Measurements from ENCODE around the gene CTNNA3. TPM values are rescaled to one million over a fixed set of nuclear protein-coding genes. Genes with fewer than 3 reads are reported as not detected.

The CTNNA3 gene
- polyA plus RNA-seq, 1 experiment = 0.26 TPM

- no peak overlapping the region for H3K27ac ChIP-seq (ENCODE audit: low read depth, low read length)
- no peaks in the 10 kb centered on the region for H3K27me3 ChIP-seq (ENCODE audit: control insufficient read depth, insufficient read depth, low read length)
- ChIA-PET POLR2A (no interaction called here), CTCF (no interaction called here)
- no peaks in the 10 kb centered on the region for H3K9me3 ChIP-seq (ENCODE audit: control insufficient read depth, insufficient read depth, low read length)
- TF ChIP-seq, protein P1, sequence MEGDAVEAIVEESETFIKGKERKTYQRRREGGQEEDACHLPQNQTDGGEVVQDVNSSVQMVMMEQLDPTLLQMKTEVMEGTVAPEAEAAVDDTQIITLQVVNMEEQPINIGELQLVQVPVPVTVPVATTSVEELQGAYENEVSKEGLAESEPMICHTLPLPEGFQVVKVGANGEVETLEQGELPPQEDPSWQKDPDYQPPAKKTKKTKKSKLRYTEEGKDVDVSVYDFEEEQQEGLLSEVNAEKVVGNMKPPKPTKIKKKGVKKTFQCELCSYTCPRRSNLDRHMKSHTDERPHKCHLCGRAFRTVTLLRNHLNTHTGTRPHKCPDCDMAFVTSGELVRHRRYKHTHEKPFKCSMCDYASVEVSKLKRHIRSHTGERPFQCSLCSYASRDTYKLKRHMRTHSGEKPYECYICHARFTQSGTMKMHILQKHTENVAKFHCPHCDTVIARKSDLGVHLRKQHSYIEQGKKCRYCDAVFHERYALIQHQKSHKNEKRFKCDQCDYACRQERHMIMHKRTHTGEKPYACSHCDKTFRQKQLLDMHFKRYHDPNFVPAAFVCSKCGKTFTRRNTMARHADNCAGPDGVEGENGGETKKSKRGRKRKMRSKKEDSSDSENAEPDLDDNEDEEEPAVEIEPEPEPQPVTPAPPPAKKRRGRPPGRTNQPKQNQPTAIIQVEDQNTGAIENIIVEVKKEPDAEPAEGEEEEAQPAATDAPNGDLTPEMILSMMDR (IDR thresholded peaks at IDR 0.05; ENCODE audit: low read depth, low read length) = no peak
- H3K4me3 ChIP-seq (ENCODE audit: low read depth, low read length) = no peak overlapping the region
- DNase-seq (ENCODE audit: low read depth, low spot score) = no peak
These were observed 673.9 kb downstream of the CTNNA3 start for GRCh38 chr10:67022099-67022498.

DNA sequence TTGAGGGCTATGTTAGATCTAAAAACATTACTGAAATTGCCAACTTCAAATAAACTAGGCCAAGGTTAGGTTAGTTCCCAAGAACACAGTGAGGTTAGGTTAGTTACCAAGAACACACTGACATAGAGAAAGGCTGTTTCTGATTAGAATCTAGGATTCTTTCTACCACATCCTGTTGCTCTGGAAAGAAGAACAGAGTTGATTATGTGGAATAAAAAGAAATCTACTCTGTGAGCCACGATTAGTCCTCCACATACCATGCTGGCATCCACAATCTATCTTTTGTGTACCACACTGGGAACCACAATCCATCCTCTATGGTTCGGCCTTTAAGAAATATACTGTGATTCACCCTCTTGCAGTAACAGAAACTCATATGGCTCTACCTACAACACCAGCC lies 678.8 kb downstream of the CTNNA3 start:
- Histone ChIP-seq H3K27me3 (ENCODE audit: control insufficient read depth, insufficient read depth, low read length) (no peaks in the 10 kb centered on the region), H3K27ac (ENCODE audit: low read depth, low read length) (no peak overlapping the region), H3K4me3 (ENCODE audit: low read depth, low read length) (no peak overlapping the region), H3K9me3 (ENCODE audit: control insufficient read depth, insufficient read depth, low read length) (no peaks in the 10 kb centered on the region)
- ChIA-PET CTCF (no interaction called here), POLR2A (no interaction called here)
- TF ChIP-seq, protein P1 (IDR thresholded peaks at IDR 0.05; ENCODE audit: low read depth, low read length) = no peak
- DNase-seq (ENCODE audit: low read depth, low spot score) = no peak

DNA sequence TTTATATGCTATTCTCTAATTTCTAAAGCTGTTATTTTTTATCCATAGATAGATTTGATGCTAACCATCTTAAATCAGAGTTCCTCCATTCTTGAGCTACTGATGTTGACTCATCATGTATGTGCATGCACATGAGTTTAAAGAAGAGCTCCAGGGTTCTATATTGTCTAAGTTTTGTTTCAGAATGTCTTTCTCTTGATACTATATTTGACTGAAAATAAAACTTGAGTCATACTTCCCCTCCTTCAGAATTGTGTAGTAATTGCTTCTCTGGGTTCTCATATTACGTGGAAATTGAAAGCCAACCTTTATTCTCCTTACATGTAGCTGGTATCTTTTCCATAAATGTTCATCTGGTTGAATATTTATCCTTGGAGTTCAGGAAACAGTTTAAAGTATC lies 680.8 kb downstream of the CTNNA3 start:
- Histone ChIP-seq H3K27me3 (ENCODE audit: control insufficient read depth, insufficient read depth, low read length) (no peaks in the 10 kb centered on the region), H3K9me3 (ENCODE audit: control insufficient read depth, insufficient read depth, low read length) (no peaks in the 10 kb centered on the region), H3K27ac (ENCODE audit: low read depth, low read length) (no peak overlapping the region), H3K4me3 (ENCODE audit: low read depth, low read length) (no peak overlapping the region)
- TF ChIP-seq, protein P1 (IDR thresholded peaks at IDR 0.05; ENCODE audit: low read depth, low read length) = no peak
- POLR2A ChIA-PET = no interaction called here
- CTCF ChIA-PET = no interaction called here
- no peak for DNase-seq (ENCODE audit: low read depth, low spot score)

DNA sequence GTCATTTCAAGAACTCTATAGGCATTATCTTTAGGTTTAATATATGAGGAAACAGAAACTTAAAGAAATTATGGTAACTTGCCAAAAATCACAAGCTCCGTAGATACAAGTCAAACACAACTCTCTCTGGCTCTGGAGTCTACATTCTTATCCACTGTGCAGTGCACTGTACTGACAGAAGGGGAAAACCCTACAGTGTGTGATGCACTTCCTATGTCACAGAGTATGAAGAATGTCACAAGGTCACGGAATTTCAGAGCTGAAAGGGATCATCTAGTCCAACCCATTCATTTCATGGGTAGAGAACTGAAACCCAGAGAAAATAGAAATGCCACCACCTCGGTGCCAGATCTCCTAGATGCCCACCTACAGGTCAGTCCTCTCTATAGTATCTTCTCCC lies 684.0 kb downstream of the CTNNA3 start:
- H3K4me3 ChIP-seq (ENCODE audit: low read depth, low read length) = no peak overlapping the region
- TF ChIP-seq, protein P1 (IDR thresholded peaks at IDR 0.05; ENCODE audit: low read depth, low read length) = no peak
- POLR2A ChIA-PET = no interaction called here
- H3K27ac ChIP-seq (ENCODE audit: low read depth, low read length) = no peak overlapping the region
- no peaks in the 10 kb centered on the region for H3K27me3 ChIP-seq (ENCODE audit: control insufficient read depth, insufficient read depth, low read length)
- no peaks in the 10 kb centered on the region for H3K9me3 ChIP-seq (ENCODE audit: control insufficient read depth, insufficient read depth, low read length)
- CTCF ChIA-PET = interaction anchor here (0.6 kb wide), 1 partner anchor 308 kb away, joined by 4 read pairs; no protein-coding TSS in a partner anchor
- no peak for DNase-seq (ENCODE audit: low read depth, low spot score)

GRCh38 chr10:67011480-67011879 lies 684.5 kb downstream of the CTNNA3 start:
- H3K4me3 ChIP-seq (ENCODE audit: low read depth, low read length) = no peak overlapping the region
- ChIA-PET POLR2A (no interaction called here), CTCF (interaction anchor here (0.6 kb wide), 1 partner anchor 309 kb away, joined by 4 read pairs; no protein-coding TSS in a partner anchor)
- H3K9me3 ChIP-seq (ENCODE audit: control insufficient read depth, insufficient read depth, low read length) = no peaks in the 10 kb centered on the region
- TF ChIP-seq, protein P1 (IDR thresholded peaks at IDR 0.05; ENCODE audit: low read depth, low read length) = no peak
- DNase-seq (ENCODE audit: low read depth, low spot score) = no peak
- no peak overlapping the region for H3K27ac ChIP-seq (ENCODE audit: low read depth, low read length)
- H3K27me3 ChIP-seq (ENCODE audit: control insufficient read depth, insufficient read depth, low read length) = no peaks in the 10 kb centered on the region
